Calu3 (cell line): Measurements from ENCODE around the gene NKD1. TPM values are rescaled to one million over a fixed set of nuclear protein-coding genes. Genes with fewer than 3 reads are reported as not detected.
A peak's percentile ranks its signal among the peaks of the same experiment; 100 is the strongest.

Source experiments
- BruUV-seq: library from RNA; stranded (reverse); fragments of 400-500 nt; replicated peaks from 2 replicates; lab custom pipeline; 2021; lab: Mats Ljungman, UMichigan
- CTCF ChIA-PET: fragments of 300-600 bp; sonication (Branson Sonifier 250); formaldehyde crosslinking; loops from one replicate; lab custom pipeline; 2022; ENCODE audit warnings: antibody characterized with exemption; lab: Charles Lee
- DNase-seq: peaks from one replicate; pipeline ENCODE4 v3.0.0; 2022
- H3K27ac Mint-ChIP-seq: one replicate; pipeline ENCODE4 v1.8.0; 2022; ENCODE audit warnings: mixed read lengths; ENCODE audit not compliant: unreplicated experiment
- H3K27me3 Mint-ChIP-seq: one replicate; pipeline ENCODE4 v1.8.0; 2022; ENCODE audit warnings: mixed read lengths; ENCODE audit not compliant: unreplicated experiment
- H3K36me3 Mint-ChIP-seq: one replicate; pipeline ENCODE4 v1.8.0; 2022; ENCODE audit warnings: mild to moderate bottlenecking, moderate library complexity, mixed read lengths; ENCODE audit not compliant: insufficient read depth, unreplicated experiment
- H3K4me1 Mint-ChIP-seq: one replicate; pipeline ENCODE4 v1.8.0; 2022; ENCODE audit warnings: mild to moderate bottlenecking, low read depth, mixed read lengths; ENCODE audit not compliant: unreplicated experiment
- H3K4me3 Mint-ChIP-seq: one replicate; pipeline ENCODE4 v1.8.0; 2022; ENCODE audit warnings: mild to moderate bottlenecking, low read depth, moderate library complexity, mixed read lengths; ENCODE audit not compliant: unreplicated experiment
- H3K9me3 Mint-ChIP-seq: one replicate; pipeline ENCODE4 v1.8.0; 2022; ENCODE audit warnings: low read depth, mixed read lengths; ENCODE audit not compliant: unreplicated experiment
- CTCF ChIP-seq: fragments of 200-600 bp; IDR thresholded peaks from one replicate; pipeline ENCODE4 v1.8.0; 2022; ENCODE audit warnings: antibody characterized with exemption; ENCODE audit not compliant: unreplicated experiment
- intact Hi-C: fragments of 100-400 bp; cut with micrococcal nuclease; formaldehyde crosslinking; loops from one replicate; pipeline ENCODE4 v1.10.0; 2022; ENCODE audit not compliant: unreplicated experiment
- total RNA-seq: library from RNA; stranded (reverse); gene quantifications from 2 replicates; pipeline ENCODE4 v1.2.3, GENCODE V29; 2022

NKD1 gene
- total RNA-seq, 1 experiment from 2014 or later: 0.31 TPM

- CTCF ChIA-PET: interaction anchor here (0.6 to 7.0 kb wide), 12 partner anchors 15 to 342 kb away, joined by 3 to 70 read pairs (median 4); partner anchors contain the start of gene CYLD
- Mint-ChIP-seq H3K4me3 (no peak overlapping the region), H3K4me1 (peaks cover 31% of the 10 kb centered on the region), H3K9me3 (peaks cover 13% of the 10 kb centered on the region), H3K27ac (no peak overlapping the region), H3K36me3 (peaks cover 4% of the 10 kb centered on the region), H3K27me3 (no peaks in the 10 kb centered on the region)
- peak; percentile 56 for DNase-seq
- TF ChIP-seq CTCF: no peak
- BruUV-seq: no TSS peak
- intact Hi-C loops: no loop called here
These were observed 120.3 kb downstream of the NKD1 start for GRCh38 chr16:50668368-50669008.

GRCh38 chr16:50669741-50670140 lies 121.5 kb downstream of the NKD1 start:
- Mint-ChIP-seq H3K4me3 (no peak overlapping the region), H3K27ac (no peak overlapping the region), H3K9me3 (peaks cover 13% of the 10 kb centered on the region), H3K27me3 (no peaks in the 10 kb centered on the region), H3K4me1 (peaks cover 31% of the 10 kb centered on the region), H3K36me3 (peaks cover 4% of the 10 kb centered on the region)
- no peak for DNase-seq
- TF ChIP-seq CTCF: no peak
- CTCF ChIA-PET: interaction anchor here (1.3 to 7.0 kb wide), 4 partner anchors 50 to 136 kb away, joined by 3 to 70 read pairs (median 4); partner anchors contain the start of gene CYLD
- no TSS peak for BruUV-seq
- intact Hi-C loops: no loop called here

GRCh38 chr16:50670476-50670875 lies 122.3 kb downstream of the NKD1 start:
- intact Hi-C loops: no loop called here

GRCh38 chr16:50671644-50672260 lies 123.6 kb downstream of the NKD1 start:
- Mint-ChIP-seq H3K36me3 (peaks cover 4% of the 10 kb centered on the region), H3K27ac (no peak overlapping the region), H3K4me1 (peaks cover 38% of the 10 kb centered on the region), H3K27me3 (peaks cover 5% of the 10 kb centered on the region), H3K9me3 (peaks cover 13% of the 10 kb centered on the region), H3K4me3 (no peak overlapping the region)
- DNase-seq: peak; percentile 59
- no TSS peak for BruUV-seq
- intact Hi-C loops: loop anchor here (1.0 kb wide), 2 partner anchors 76 to 135 kb away; no protein-coding TSS in a partner anchor
- CTCF ChIA-PET: interaction anchor here (2.4 kb wide), 1 partner anchor 135 kb away, joined by 23 read pairs; no protein-coding TSS in a partner anchor
- peak; percentile 71 for TF ChIP-seq CTCF

More at GRCh38 chr16:50670476-50670875, 122.3 kb downstream of the NKD1 start:
- H3K4me3 Mint-ChIP-seq: no peak overlapping the region
- no peak for DNase-seq
- H3K27ac Mint-ChIP-seq: no peak overlapping the region
- H3K4me1 Mint-ChIP-seq: peaks cover 31% of the 10 kb centered on the region
- CTCF ChIA-PET: interaction anchor here (2.4 kb wide), 1 partner anchor 136 kb away, joined by 23 read pairs; no protein-coding TSS in a partner anchor
- no TSS peak for BruUV-seq
- H3K27me3 Mint-ChIP-seq: no peaks in the 10 kb centered on the region
- peaks cover 13% of the 10 kb centered on the region for H3K9me3 Mint-ChIP-seq
- no peak for TF ChIP-seq CTCF
- H3K36me3 Mint-ChIP-seq: peaks cover 4% of the 10 kb centered on the region
